Mesodermal cell (in vitro differentiated cells): ENCODE measurements around the gene CSNK1G1.

ENCODE experiments used
- H3K27ac ChIP-seq: 2 replicates; pipeline ENCODE4 v1.7.0; 2013; ENCODE audit warnings: mild to moderate bottlenecking, low read depth, low read length, moderate library complexity; ENCODE audit not compliant: severe bottlenecking
- H3K36me3 ChIP-seq: 2 replicates; pipeline ENCODE4 v1.7.1; 2013; ENCODE audit warnings: mild to moderate bottlenecking, low read length, moderate library complexity; ENCODE audit not compliant: control insufficient read depth, insufficient read depth
- H3K4me1 ChIP-seq: one replicate; pipeline ENCODE4 v1.7.1; 2013; ENCODE audit warnings: mild to moderate bottlenecking, low read length; ENCODE audit not compliant: insufficient read depth, control insufficient read depth, poor library complexity, severe bottlenecking
- H3K4me3 ChIP-seq: 2 replicates; pipeline ENCODE4 v1.7.0; 2013; ENCODE audit warnings: low read length, control low read depth, mild to moderate bottlenecking; ENCODE audit not compliant: insufficient read depth, poor library complexity, severe bottlenecking; ENCODE audit errors: extremely low read depth
- H3K9me3 ChIP-seq: 2 replicates; pipeline ENCODE4 v1.7.1; 2013; ENCODE audit warnings: mild to moderate bottlenecking, low read length, moderate library complexity; ENCODE audit not compliant: control insufficient read depth
- WGBS, 2 experiments: methylation state at CpG; one replicate each; pipeline ENCODE4 v1.1.5; 2013; ENCODE audit warnings: missing lambda C conversion rate in 2 of 2; ENCODE audit not compliant: insufficient coverage in 2 of 2; 5-methylcytosine and 5-hydroxymethylcytosine counted together

The CSNK1G1 gene

GRCh38 chr15:64146041-64146440 is 209.9 kb downstream of the CSNK1G1 start:
- H3K4me3 ChIP-seq = no peak overlapping the region
- H3K36me3 ChIP-seq = peaks cover 30% of the 10 kb centered on the region
- H3K27ac ChIP-seq = no peak overlapping the region
- 97 to 98% methylated on average over 6 of the region's 6 CpGs for WGBS, 2 experiments
- H3K9me3 ChIP-seq = no peaks in the 10 kb centered on the region
- peaks cover 2% of the 10 kb centered on the region for H3K4me1 ChIP-seq

GRCh38 chr15:64144565-64145281 is 211.2 kb downstream of the CSNK1G1 start:
- WGBS, 2 experiments = 92 to 93% methylated on average over 12 to 14 of the region's 14 CpGs

GRCh38 chr15:64144192-64144564 is 211.8 kb downstream of the CSNK1G1 start:
- Histone ChIP-seq H3K27ac (no peak overlapping the region), H3K9me3 (no peaks in the 10 kb centered on the region), H3K4me3 (no peak overlapping the region), H3K4me1 (no peaks in the 10 kb centered on the region), H3K36me3 (peaks cover 31% of the 10 kb centered on the region)
- WGBS, 2 experiments = 91 to 95% methylated on average over 7 to 8 of the region's 8 CpGs

More at GRCh38 chr15:64144565-64145281, 211.2 kb downstream of the CSNK1G1 start:
- no peak overlapping the region for H3K4me3 ChIP-seq
- H3K9me3 ChIP-seq = no peaks in the 10 kb centered on the region
- no peaks in the 10 kb centered on the region for H3K4me1 ChIP-seq
- H3K27ac ChIP-seq = no peak overlapping the region
- peaks cover 31% of the 10 kb centered on the region for H3K36me3 ChIP-seq

GRCh38 chr15:64143276-64143675 is 212.7 kb downstream of the CSNK1G1 start:
- WGBS, 2 experiments = 91 to 92% methylated on average over 4 to 5 of the region's 6 CpGs
- Histone ChIP-seq H3K27ac (no peak overlapping the region), H3K4me3 (no peak overlapping the region), H3K4me1 (no peaks in the 10 kb centered on the region), H3K9me3 (no peaks in the 10 kb centered on the region), H3K36me3 (peaks cover 37% of the 10 kb centered on the region)

GRCh38 chr15:64141798-64142512 is 214.0 kb downstream of the CSNK1G1 start:
- Histone ChIP-seq H3K4me1 (no peaks in the 10 kb centered on the region), H3K27ac (no peak overlapping the region), H3K4me3 (no peak overlapping the region), H3K36me3 (peaks cover 49% of the 10 kb centered on the region), H3K9me3 (no peaks in the 10 kb centered on the region)
- WGBS, 2 experiments = 93 to 96% methylated on average over 7 to 8 of the region's 8 CpGs

GRCh38 chr15:64138331-64138941 is 217.5 kb downstream of the CSNK1G1 start:
- H3K27ac ChIP-seq = no peak overlapping the region
- H3K36me3 ChIP-seq = peaks cover 67% of the 10 kb centered on the region
- WGBS, 2 experiments = 94 to 95% methylated on average over 3 of the region's 4 CpGs
- no peaks in the 10 kb centered on the region for H3K4me1 ChIP-seq
- H3K4me3 ChIP-seq = no peak overlapping the region
- H3K9me3 ChIP-seq = no peaks in the 10 kb centered on the region

- no peaks in the 10 kb centered on the region for H3K4me1 ChIP-seq
- peaks cover 69% of the 10 kb centered on the region for H3K36me3 ChIP-seq
- no peak overlapping the region for H3K4me3 ChIP-seq
- 75 to 90% methylated on average over 3 to 6 of the region's 8 CpGs for WGBS, 2 experiments
- H3K27ac ChIP-seq = no peak overlapping the region
- no peaks in the 10 kb centered on the region for H3K9me3 ChIP-seq
Measured at GRCh38 chr15:64137226-64137833, 218.6 kb downstream of the CSNK1G1 start.

- no peaks in the 10 kb centered on the region for H3K4me1 ChIP-seq
- no peak overlapping the region for H3K4me3 ChIP-seq
- WGBS, 2 experiments = 91 to 92% methylated on average over 3 to 4 of the region's 7 CpGs
- no peaks in the 10 kb centered on the region for H3K9me3 ChIP-seq
- peaks cover 71% of the 10 kb centered on the region for H3K36me3 ChIP-seq
- H3K27ac ChIP-seq = no peak overlapping the region
Measured at GRCh38 chr15:64136347-64136746, 219.6 kb downstream of the CSNK1G1 start.

- H3K36me3 ChIP-seq = peaks cover 84% of the 10 kb centered on the region
- WGBS, 2 experiments = 99% methylated on average over 9 of the region's 9 CpGs
Measured at GRCh38 chr15:64134345-64134829, 221.6 kb downstream of the CSNK1G1 start.

GRCh38 chr15:64133623-64134344 is 222.2 kb downstream of the CSNK1G1 start:
- Histone ChIP-seq H3K9me3 (no peaks in the 10 kb centered on the region), H3K4me1 (no peaks in the 10 kb centered on the region), H3K27ac (no peak overlapping the region), H3K36me3 (peaks cover 89% of the 10 kb centered on the region), H3K4me3 (no peak overlapping the region)
- 92 to 95% methylated on average over 10 of the region's 10 CpGs for WGBS, 2 experiments

More at GRCh38 chr15:64134345-64134829, 221.6 kb downstream of the CSNK1G1 start:
- no peaks in the 10 kb centered on the region for H3K9me3 ChIP-seq
- no peaks in the 10 kb centered on the region for H3K4me1 ChIP-seq
- H3K4me3 ChIP-seq = no peak overlapping the region
- no peak overlapping the region for H3K27ac ChIP-seq
